A549 (cell line): ENCODE results near the gene MT1E. TPM values are rescaled to one million over a fixed set of nuclear protein-coding genes. Genes with fewer than 3 reads are reported as not detected.

Experiments used
- ATAC-seq, 2 experiments: fragments of 200-7000 bp in 1 of 2; fragments of >200 bp in 1 of 2; cut with Nextera tagmentation in 1 of 2; cut with Tn5 transposase in 1 of 2; 3 replicates each; pipeline versions ENCODE4 v1.8.0 to v1.9.1; 2018 to 2020; ENCODE audit warnings: mild to moderate bottlenecking in 1 of 2, moderate library complexity in 1 of 2
- CTCF ChIA-PET: fragments of 300-600 bp; sonication (Branson Sonifier 250); formaldehyde crosslinking; extraction: SDS; loops from one replicate; lab custom pipeline; 2021; ENCODE audit warnings: antibody characterized with exemption, inconsistent platforms; lab: Yijun Ruan, JAX
- POLR2A ChIA-PET: fragments of 350-600 bp; formaldehyde crosslinking; extraction: SDS; loops from one replicate; lab custom pipeline; 2021; ENCODE audit warnings: antibody characterized with exemption, inconsistent platforms; lab: Yijun Ruan, JAX
- DNase-seq, 2 experiments: peaks; one replicate each; pipeline versions ENCODE4 v3.0.0 to v3.0.0-alpha.2; 2011 to 2016; ENCODE audit warnings: low read depth in 1 of 2, low spot score in 1 of 2
- FAIRE-seq: peaks from 2 replicates; lab custom pipeline; 2011; peaks lifted over from hg19 to GRCh38; lab: Jason Lieb, UNC
- H3K27ac ChIP-seq, 2 experiments: fragments of >200 bp; sonication (Bioruptor Twin); formaldehyde crosslinking; 3 replicates each; pipeline ENCODE4 v1.5.1; 2016 to 2017
- H3K4me1 ChIP-seq: fragments of >200 bp; sonication (Bioruptor Twin); formaldehyde crosslinking; 3 replicates; pipeline ENCODE4 v1.6.1; 2016
- H3K4me2 ChIP-seq: fragments of >200 bp; sonication (Bioruptor Twin); formaldehyde crosslinking; 3 replicates; pipeline ENCODE4 v1.6.1; 2016
- H3K4me3 ChIP-seq: fragments of >200 bp; sonication (Bioruptor Twin); formaldehyde crosslinking; 3 replicates; pipeline ENCODE4 v1.5.1; 2016
- H3K9me3 ChIP-seq: fragments of >200 bp; sonication (Bioruptor Twin); formaldehyde crosslinking; 3 replicates; pipeline ENCODE4 v1.6.1; 2016
- BHLHE40 ChIP-seq: IDR thresholded peaks from 2 replicates; pipeline ENCODE4 v1.6.1; 2012; ENCODE audit warnings: low read depth, low read length, inconsistent platforms
- CBX2 ChIP-seq: fragments of 200-600 bp; sonication (generic); IDR thresholded peaks from 2 replicates; pipeline ENCODE4 v1.6.1; 2016; ENCODE audit warnings: low read depth, mild to moderate bottlenecking, borderline replicate concordance
- CHD4 ChIP-seq: fragments of 200-600 bp; sonication (generic); IDR thresholded peaks from 2 replicates; pipeline ENCODE4 v1.6.1; 2016; ENCODE audit warnings: antibody characterized with exemption, mild to moderate bottlenecking, borderline replicate concordance
- EHMT2 ChIP-seq: fragments of 200-600 bp; sonication (generic); IDR thresholded peaks from 2 replicates; pipeline ENCODE4 v1.6.1; 2016; ENCODE audit warnings: antibody characterized with exemption, low read depth, mild to moderate bottlenecking, moderate library complexity
- EP300 ChIP-seq, 2 experiments: fragments of >200 bp; sonication (Bioruptor Twin); formaldehyde crosslinking; IDR thresholded peaks; 2 replicates in 1 of 2; 3 replicates in 1 of 2; pipeline ENCODE4 v1.6.1; 2016 to 2017
- ESRRA ChIP-seq: fragments of 150-350 bp; IDR thresholded peaks from 2 replicates; pipeline ENCODE4 v1.6.1; 2014; ENCODE audit warnings: mild to moderate bottlenecking, low read length, borderline replicate concordance
- FOSB ChIP-seq: fragments of 250-450 bp; sonication (Bioruptor Pico); IDR thresholded peaks from 2 replicates; pipeline ENCODE4 v1.5.0; 2020; ENCODE audit warnings: mild to moderate bottlenecking, moderate library complexity
- FOSL2 ChIP-seq, 2 experiments: fragments of 450-650 bp in 1 of 2; fragments of >200 bp in 1 of 2; sonication (Bioruptor Twin) in 1 of 2; formaldehyde crosslinking; IDR thresholded peaks; 2 replicates each; pipeline versions ENCODE4 v1.5.0 to v1.6.1; 2016 to 2020; ENCODE audit warnings: mild to moderate bottlenecking in 1 of 2, moderate library complexity in 1 of 2
- FOXS1 ChIP-seq: fragments of 250-450 bp; sonication (Bioruptor Pico); IDR thresholded peaks from 2 replicates; pipeline ENCODE4 v1.5.0; 2020; ENCODE audit warnings: mild to moderate bottlenecking, moderate library complexity
- GATA3 ChIP-seq: IDR thresholded peaks from 2 replicates; pipeline ENCODE4 v1.6.1; 2012; ENCODE audit warnings: borderline replicate concordance
- HEYL ChIP-seq: fragments of 250-450 bp; sonication (Bioruptor Pico); IDR thresholded peaks from 2 replicates; pipeline ENCODE4 v1.8.0; 2021; ENCODE audit warnings: mild to moderate bottlenecking, moderate library complexity
- HOXA7 ChIP-seq: fragments of 250-450 bp; sonication (Bioruptor Pico); IDR thresholded peaks from 2 replicates; pipeline ENCODE4 v1.5.0; 2020; ENCODE audit warnings: mild to moderate bottlenecking, moderate library complexity
- HOXB5 ChIP-seq: fragments of 250-450 bp; sonication (Bioruptor Pico); IDR thresholded peaks from 2 replicates; pipeline ENCODE4 v1.5.0; 2020; ENCODE audit warnings: mild to moderate bottlenecking, moderate library complexity
- KDM5A ChIP-seq: fragments of 200-600 bp; sonication (generic); IDR thresholded peaks from 2 replicates; pipeline ENCODE4 v1.6.1; 2016; ENCODE audit warnings: antibody characterized with exemption, mild to moderate bottlenecking
- MAFK ChIP-seq: fragments of 450-650 bp; IDR thresholded peaks from 2 replicates; pipeline ENCODE4 v1.6.1; 2014; ENCODE audit not compliant: partially characterized antibody
- NPAS2 ChIP-seq: fragments of 250-450 bp; sonication (Bioruptor Pico); IDR thresholded peaks from 2 replicates; pipeline ENCODE4 v1.8.0; 2022; ENCODE audit warnings: mild to moderate bottlenecking, moderate library complexity, borderline replicate concordance
- POLR2A ChIP-seq: IDR thresholded peaks from 2 replicates; pipeline ENCODE4 v1.6.1; 2012; ENCODE audit warnings: mild to moderate bottlenecking, low read length
- POLR2AphosphoS2 ChIP-seq: conservative IDR thresholded peaks from 2 replicates; pipeline ENCODE4 v1.6.1; 2012; ENCODE audit warnings: low read length, improper control_type of control experiment, inconsistent platforms
- RARB ChIP-seq: fragments of 250-450 bp; sonication (Bioruptor Pico); IDR thresholded peaks from 2 replicates; pipeline ENCODE4 v1.8.0; 2021; ENCODE audit warnings: mild to moderate bottlenecking, moderate library complexity
- RCOR1 ChIP-seq: fragments of 150-350 bp; IDR thresholded peaks from 2 replicates; pipeline ENCODE4 v1.6.1; 2014; ENCODE audit warnings: antibody characterized with exemption, low read length, low read depth
- SMC3 ChIP-seq: fragments of >200 bp; sonication (Bioruptor Twin); formaldehyde crosslinking; IDR thresholded peaks from 3 replicates; pipeline ENCODE4 v1.6.1; 2018; ENCODE audit warnings: inconsistent platforms
- TFCP2L1 ChIP-seq: fragments of 250-450 bp; sonication (Bioruptor Pico); IDR thresholded peaks from 2 replicates; pipeline ENCODE4 v1.5.0; 2021; ENCODE audit warnings: mild to moderate bottlenecking
- TP53 ChIP-seq: fragments of 250-450 bp; sonication (Bioruptor Pico); IDR thresholded peaks from 2 replicates; pipeline ENCODE4 v1.5.0; 2021; ENCODE audit warnings: mild to moderate bottlenecking, moderate library complexity
- ZC3H11A ChIP-seq: fragments of 450-650 bp; IDR thresholded peaks from 2 replicates; pipeline ENCODE4 v1.6.1; 2014; ENCODE audit warnings: antibody characterized with exemption, mild to moderate bottlenecking
- ZNF302 ChIP-seq: fragments of 250-450 bp; sonication (Bioruptor Pico); IDR thresholded peaks from 2 replicates; pipeline ENCODE4 v1.9.0; 2021; ENCODE audit warnings: inconsistent platforms, mild to moderate bottlenecking, moderate library complexity
- WGBS: methylation state at CpG from one replicate; pipeline ENCODE4 v1.1.6; 2017; ENCODE audit errors: missing lambda C conversion rate; 5-methylcytosine and 5-hydroxymethylcytosine counted together
- polyA plus RNA-seq, 4 experiments: library from polyadenylated mRNA; depleted of rRNA in 3 of 4; stranded (reverse); fragments of >200 nt; fragmentation: RNase III in 1 of 4; extraction: RNeasy Plus Mini Kit Qiagen cat#74134 plus additional on column Dnase treatment in 1 of 4; gene quantifications; 2 replicates in 3 of 4; 3 replicates in 1 of 4; pipeline ENCODE4 v1.2.3, GENCODE V29; 2011 to 2017
- TF ChIP-seq, protein P1 (sequence below): fragments of >200 bp; sonication (Bioruptor Twin); formaldehyde crosslinking; IDR thresholded peaks from 3 replicates; pipeline ENCODE4 v1.6.1; 2016
- TF ChIP-seq, protein P2 (sequence below): fragments of 200-600 bp; sonication (generic); IDR thresholded peaks from 2 replicates; pipeline ENCODE4 v1.6.1; 2016; ENCODE audit warnings: antibody characterized with exemption, mild to moderate bottlenecking, moderate library complexity
- TF ChIP-seq, protein P3 (sequence below): IDR thresholded peaks from 2 replicates; pipeline ENCODE4 v1.6.1; 2012

Gene MT1E
- polyA plus RNA-seq, 2 of the 4 experiments (the other 2 are of a cell fraction) = not detected

DNA sequence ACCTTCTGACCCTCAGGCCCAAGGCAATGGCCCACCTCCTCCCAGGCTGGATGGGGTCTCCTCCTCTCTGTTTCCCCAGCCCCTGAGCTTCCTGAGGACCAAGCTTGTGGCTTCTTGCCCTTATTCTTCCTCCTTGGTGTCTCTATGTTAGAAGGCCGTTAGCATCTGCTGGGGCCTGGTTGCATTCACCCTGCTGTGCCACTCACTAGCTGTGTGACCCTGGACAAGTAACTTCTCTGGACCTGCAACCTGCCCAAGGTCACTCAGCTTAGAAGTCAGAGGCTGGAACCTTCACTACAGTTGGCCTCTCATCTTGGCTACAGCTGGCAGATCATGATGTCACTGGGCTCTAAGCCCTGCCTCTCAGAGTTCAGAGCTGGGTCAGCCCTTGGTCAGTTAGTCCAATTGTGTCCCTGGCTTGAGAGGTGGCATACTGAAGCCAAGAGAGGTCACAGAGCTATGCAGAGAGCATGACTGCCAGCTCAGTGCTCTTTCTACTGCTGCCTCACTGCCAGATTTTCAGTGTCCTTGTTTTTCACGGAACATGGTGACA is 14.2 kb upstream of the MT1E start:
- ATAC-seq = no peak
- TF ChIP-seq FOSB (CRISPR knock-in tag) (no peak), POLR2A (no peak), ZC3H11A (no peak), EP300 (IDR thresholded peaks at IDR 0.05) (no peak), ESRRA (no peak), MAFK (no peak), HOXA7 (CRISPR knock-in tag) (no peak), BHLHE40 (no peak), FOSL2 (IDR thresholded peaks at IDR 0.05) (no peak), FOSL2 (CRISPR knock-in tag; IDR thresholded peaks at IDR 0.05) (no peak), SMC3 (no peak), NPAS2 (CRISPR knock-in tag) (no peak), CBX2 (no peak), KDM5A (no peak), RARB (no peak), CHD4 (no peak), HOXB5 (no peak)
- TF ChIP-seq, protein P1, sequence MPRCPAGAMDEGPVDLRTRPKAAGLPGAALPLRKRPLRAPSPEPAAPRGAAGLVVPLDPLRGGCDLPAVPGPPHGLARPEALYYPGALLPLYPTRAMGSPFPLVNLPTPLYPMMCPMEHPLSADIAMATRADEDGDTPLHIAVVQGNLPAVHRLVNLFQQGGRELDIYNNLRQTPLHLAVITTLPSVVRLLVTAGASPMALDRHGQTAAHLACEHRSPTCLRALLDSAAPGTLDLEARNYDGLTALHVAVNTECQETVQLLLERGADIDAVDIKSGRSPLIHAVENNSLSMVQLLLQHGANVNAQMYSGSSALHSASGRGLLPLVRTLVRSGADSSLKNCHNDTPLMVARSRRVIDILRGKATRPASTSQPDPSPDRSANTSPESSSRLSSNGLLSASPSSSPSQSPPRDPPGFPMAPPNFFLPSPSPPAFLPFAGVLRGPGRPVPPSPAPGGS = no peak
- TF ChIP-seq, all 56 proteins: peak for 0
- Histone ChIP-seq H3K27ac (peak overlapping the region; percentile 93 to 96), H3K9me3 (no peaks in the 10 kb centered on the region), H3K4me2 (peak overlapping the region; percentile 81), H3K4me3 (no peak overlapping the region), H3K4me1 (peaks cover 63% of the 10 kb centered on the region)
- FAIRE-seq = no peak
- WGBS = 70% methylated on average over 2 of the region's 2 CpGs
- peak in 1 of 2 experiments; percentile 36 for DNase-seq
- ChIA-PET CTCF (interaction anchor here (0.6 to 19.7 kb wide), 9 partner anchors 10 to 184 kb away, joined by 3 to 340 read pairs (median 4); partner anchors contain the start of genes MT1A, MT1B and MT1F), POLR2A (interaction anchor here (0.8 to 10.8 kb wide), 3 partner anchors 16 to 73 kb away, joined by 3 to 185 read pairs (median 33); partner anchors contain the start of gene MT1X)

DNA sequence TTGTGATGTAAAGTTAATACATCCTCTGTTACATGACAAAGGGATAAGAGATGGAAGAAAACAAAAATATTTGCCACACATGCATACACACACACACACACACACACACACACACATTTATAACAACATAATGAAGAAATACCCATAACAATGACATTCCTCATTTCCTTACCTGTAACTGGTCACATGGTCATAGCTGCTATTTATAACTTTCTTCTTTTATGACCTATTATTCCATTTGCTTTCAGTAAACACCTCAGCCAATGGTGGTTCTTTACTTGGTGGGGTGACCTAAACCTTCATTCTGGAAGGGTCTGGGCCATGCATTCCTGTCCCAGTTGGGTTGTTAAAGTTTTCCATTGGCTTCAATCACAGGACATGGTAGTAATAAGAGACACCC is 11.9 kb upstream of the MT1E start:
- POLR2A ChIA-PET = no interaction called here
- TF ChIP-seq HEYL (CRISPR knock-in tag) (no peak), FOXS1 (no peak), KDM5A (no peak), CBX2 (no peak), ZNF302 (CRISPR knock-in tag) (no peak), TP53 (CRISPR knock-in tag) (no peak), RCOR1 (no peak), GATA3 (no peak), CHD4 (no peak), EHMT2 (no peak), POLR2AphosphoS2 (no peak), TFCP2L1 (CRISPR knock-in tag) (no peak), ZC3H11A (no peak)
- TF ChIP-seq, protein P2, sequence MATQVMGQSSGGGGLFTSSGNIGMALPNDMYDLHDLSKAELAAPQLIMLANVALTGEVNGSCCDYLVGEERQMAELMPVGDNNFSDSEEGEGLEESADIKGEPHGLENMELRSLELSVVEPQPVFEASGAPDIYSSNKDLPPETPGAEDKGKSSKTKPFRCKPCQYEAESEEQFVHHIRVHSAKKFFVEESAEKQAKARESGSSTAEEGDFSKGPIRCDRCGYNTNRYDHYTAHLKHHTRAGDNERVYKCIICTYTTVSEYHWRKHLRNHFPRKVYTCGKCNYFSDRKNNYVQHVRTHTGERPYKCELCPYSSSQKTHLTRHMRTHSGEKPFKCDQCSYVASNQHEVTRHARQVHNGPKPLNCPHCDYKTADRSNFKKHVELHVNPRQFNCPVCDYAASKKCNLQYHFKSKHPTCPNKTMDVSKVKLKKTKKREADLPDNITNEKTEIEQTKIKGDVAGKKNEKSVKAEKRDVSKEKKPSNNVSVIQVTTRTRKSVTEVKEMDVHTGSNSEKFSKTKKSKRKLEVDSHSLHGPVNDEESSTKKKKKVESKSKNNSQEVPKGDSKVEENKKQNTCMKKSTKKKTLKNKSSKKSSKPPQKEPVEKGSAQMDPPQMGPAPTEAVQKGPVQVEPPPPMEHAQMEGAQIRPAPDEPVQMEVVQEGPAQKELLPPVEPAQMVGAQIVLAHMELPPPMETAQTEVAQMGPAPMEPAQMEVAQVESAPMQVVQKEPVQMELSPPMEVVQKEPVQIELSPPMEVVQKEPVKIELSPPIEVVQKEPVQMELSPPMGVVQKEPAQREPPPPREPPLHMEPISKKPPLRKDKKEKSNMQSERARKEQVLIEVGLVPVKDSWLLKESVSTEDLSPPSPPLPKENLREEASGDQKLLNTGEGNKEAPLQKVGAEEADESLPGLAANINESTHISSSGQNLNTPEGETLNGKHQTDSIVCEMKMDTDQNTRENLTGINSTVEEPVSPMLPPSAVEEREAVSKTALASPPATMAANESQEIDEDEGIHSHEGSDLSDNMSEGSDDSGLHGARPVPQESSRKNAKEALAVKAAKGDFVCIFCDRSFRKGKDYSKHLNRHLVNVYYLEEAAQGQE = no peak
- TF ChIP-seq, protein P3, sequence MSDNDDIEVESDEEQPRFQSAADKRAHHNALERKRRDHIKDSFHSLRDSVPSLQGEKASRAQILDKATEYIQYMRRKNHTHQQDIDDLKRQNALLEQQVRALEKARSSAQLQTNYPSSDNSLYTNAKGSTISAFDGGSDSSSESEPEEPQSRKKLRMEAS = no peak
- peak overlapping the region in 1 of 2 experiments; percentile 7; a peak in 3 of 6 replicates for H3K27ac ChIP-seq

More for the DNA sequence above, 11.9 kb upstream of the MT1E start:
- CTCF ChIA-PET = interaction anchor here (1.5 to 19.7 kb wide), 4 partner anchors 10 to 88 kb away, joined by 3 to 340 read pairs (median 8); partner anchors contain the start of genes MT1A, MT1B and MT1F
- FAIRE-seq (no peak), DNase-seq (no peak), ATAC-seq (no peak)
- H3K4me3 ChIP-seq = no peak overlapping the region
- no peaks in the 10 kb centered on the region for H3K9me3 ChIP-seq
- H3K4me2 ChIP-seq = peak overlapping the region; percentile 38; the same call in 1 of the 3 replicates
- peaks cover 46% of the 10 kb centered on the region for H3K4me1 ChIP-seq
